ENCODE data around the gene COPA.
"Not testable (repeated sequence)": the region's sequence is repeated elsewhere in the genome, so short reads cannot be mapped to it uniquely, and the experiment has no call there.

COPA gene

DNA sequence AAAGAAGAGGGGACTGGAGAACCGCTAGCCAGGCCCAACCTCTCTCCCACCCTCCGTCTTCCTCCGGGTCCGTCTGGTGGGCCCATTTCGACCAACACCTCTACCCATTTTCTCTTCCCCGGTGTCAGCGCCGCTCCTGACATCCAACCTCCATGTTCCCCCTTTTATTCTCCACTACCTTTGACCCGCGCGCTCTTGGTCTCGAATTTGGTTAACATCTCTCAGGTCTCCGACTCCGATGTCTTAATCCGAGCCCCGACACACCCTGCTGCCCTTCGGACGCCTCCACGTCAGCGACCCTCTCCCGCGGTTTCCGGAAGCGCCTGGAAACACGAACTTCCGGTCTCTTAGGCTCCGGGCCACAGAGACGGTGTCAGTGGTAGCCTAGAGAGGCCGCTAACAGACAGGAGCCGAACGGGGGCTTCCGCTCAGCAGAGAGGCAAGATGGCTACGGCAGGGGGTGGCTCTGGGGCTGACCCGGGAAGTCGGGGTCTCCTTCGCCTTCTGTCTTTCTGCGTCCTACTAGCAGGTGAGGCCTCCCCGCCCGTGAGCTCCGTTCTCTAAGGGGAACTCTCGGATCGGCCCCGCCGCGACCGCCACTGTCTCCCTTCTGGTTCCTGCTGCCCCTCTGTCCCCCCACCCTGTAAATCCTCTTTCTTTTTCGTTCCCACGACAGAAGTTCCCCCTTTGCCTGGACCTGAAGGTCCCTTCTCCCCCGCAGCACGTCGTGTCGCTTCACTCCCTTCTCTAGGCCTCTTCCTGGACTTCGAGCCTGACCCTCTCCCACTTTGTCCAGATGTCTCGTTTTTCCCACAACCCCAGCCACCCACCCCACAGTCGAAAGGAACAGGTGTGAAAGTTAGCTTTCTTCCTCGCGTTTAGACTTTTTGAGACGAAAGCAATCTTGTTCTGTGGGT is at the start of gene COPA, which contains the start of gene NCSTN:
TSS of gene COPA (minus strand) at position 298 of the 917 bp plus-strand sequence. CDS start at position 218, 80 bp downstream.
TSS of gene NCSTN (plus strand) at position 431 of the 917 bp plus-strand sequence. CDS start at position 445, 14 bp downstream.
- DNase-seq (ENCODE audit: low read depth in 2 of 2): peak; percentile 64 to 78

DNA sequence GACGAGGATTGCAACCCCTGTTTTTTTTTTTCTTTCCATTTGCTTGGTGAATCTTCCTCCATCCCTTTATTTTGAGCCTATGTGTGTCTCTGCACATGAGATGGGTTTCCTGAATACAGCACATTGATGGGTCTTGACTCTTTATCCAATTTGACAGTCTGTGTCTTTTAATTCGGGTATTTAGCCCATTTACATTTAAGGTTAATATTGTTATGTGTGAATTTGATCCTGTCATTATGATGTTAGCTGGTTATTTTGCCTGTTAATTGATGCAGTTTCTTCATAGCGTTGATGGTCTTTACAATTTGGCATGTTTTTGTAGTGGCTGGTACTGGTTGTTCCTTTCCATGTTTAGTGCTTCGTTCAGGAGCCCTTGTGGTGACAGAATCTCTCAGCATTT is 45.4 kb upstream of the COPA start:
- DNase-seq (ENCODE audit: low read depth in 2 of 2): not testable (repeated sequence)

- not testable (repeated sequence) for DNase-seq (ENCODE audit: low read depth in 2 of 2)
Measured at GRCh38 chr1:160384812-160385211, 41.8 kb upstream of the COPA start.

- no peak for DNase-seq (ENCODE audit: low read depth in 2 of 2)
Measured at GRCh38 chr1:160377585-160378206, 34.6 kb upstream of the COPA start.

DNA sequence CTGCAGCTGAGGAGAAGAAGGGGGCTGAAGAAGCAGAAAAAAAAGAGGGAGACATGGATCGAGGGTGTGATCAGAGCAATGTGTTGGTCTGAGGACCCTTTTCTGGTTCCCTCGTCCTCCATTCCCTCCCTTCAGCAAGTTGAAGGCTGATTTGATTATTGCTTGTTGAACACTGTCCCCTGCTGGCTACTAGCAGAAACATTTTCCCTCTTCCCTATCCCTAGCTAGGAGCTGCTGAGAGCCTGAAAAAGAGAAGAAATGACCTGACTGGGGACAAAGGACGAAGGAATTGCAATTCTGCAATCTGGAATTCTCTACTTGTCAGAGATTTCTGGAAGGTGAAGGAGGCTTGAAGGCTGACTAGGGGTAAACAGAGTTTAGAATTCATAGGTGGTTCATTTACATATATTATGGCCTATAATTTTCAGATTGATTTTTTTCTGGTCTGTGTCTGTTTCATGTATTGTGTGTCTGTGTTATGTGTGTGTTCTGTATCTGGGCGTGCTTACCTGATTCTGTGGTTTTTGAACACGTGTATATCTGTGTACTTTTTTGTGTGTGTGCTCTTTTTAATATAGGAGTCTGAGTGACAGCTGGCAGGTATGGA is 33.6 kb upstream of the COPA start:
- no peak for DNase-seq (ENCODE audit: low read depth in 2 of 2)

GRCh38 chr1:160375788-160376524 is 32.9 kb upstream of the COPA start:
- DNase-seq (ENCODE audit: low read depth in 2 of 2): no peak

DNA sequence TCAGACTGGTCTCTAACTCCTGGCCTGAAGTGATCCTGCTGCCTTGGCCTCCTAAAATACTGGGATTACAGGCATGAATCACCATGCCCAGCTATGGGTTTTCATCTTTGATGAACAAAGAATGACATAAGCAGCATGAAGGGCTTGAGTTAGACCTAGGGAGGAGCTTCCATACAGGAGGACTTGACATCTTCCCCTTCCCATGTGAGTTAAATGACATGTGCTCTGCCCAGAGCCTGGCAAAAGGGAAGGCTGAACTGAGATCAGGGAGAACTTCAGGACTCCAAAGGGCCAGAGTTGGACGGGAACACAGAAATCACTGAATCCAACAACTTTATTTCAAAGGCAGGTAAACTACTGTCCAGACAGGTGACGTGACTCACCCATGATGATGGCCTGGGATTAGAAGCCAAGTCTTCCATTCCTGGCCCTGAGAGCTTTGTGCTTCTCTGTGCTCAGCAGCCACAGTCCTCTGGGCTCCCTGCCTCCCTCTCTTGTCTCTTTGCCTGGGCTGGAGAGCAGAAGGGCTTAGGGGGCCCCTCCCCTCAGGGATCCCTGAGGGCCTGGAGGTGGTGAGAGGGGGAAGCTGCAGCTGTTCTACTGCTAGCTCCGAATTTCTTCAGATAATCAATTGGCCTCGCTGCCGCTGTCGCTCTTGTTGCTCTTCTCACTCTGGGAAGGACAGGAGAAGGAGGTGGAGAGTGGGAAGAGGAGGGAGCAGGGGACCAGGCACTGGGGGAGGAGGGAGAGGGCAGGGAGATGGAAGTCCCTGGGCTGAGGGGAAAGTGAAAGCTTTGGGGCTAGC is 31.5 kb upstream of the COPA start:
- DNase-seq (ENCODE audit: low read depth in 2 of 2): no peak

DNA sequence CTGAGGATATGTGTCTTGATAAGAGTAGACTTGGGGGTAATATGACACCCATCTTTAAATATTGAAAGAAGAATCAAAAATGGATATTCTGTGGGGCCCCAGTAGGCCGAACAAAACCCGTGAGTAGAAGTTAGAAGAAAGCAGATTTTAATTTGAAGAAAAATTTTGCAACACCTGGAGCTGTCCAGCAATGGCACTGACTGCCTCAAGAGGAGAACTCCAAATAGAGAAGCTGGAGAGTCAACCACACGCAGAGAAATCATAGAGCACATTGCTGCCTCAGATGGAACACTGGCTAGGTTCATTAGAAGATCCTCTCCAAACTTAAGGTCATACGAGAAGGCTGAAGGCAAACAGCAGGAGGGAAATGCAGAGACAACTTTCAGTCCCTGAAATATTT is 30.6 kb upstream of the COPA start:
- no peak for DNase-seq (ENCODE audit: low read depth in 2 of 2)

- no peak for DNase-seq (ENCODE audit: low read depth in 2 of 2)
Measured at GRCh38 chr1:160371756-160372155, 28.7 kb upstream of the COPA start.

- no peak for DNase-seq (ENCODE audit: low read depth in 2 of 2)
Measured at GRCh38 chr1:160371346-160371631, 28.2 kb upstream of the COPA start.

GRCh38 chr1:160370561-160371345 is 27.7 kb upstream of the COPA start:
- no peak for DNase-seq (ENCODE audit: low read depth in 2 of 2)

DNA sequence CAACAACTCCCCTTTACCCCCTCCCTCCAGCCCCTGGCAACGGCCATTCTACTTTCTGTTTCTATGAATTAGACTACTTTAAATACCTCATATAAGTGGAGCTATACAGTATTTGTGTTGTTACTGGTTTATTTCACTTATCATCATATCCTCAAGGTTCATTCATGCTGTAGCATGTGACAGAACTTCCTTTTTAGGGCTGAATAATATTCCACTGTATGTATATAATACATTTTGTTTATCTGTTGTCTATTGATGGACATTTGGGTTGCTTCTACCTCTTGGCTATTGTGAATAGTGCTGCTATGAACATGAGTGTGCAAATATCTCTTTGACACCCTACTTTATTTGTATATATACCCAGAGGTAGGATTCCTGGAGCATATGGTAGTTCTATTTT is 26.0 kb upstream of the COPA start:
- no peak for DNase-seq (ENCODE audit: low read depth in 2 of 2)

DNA sequence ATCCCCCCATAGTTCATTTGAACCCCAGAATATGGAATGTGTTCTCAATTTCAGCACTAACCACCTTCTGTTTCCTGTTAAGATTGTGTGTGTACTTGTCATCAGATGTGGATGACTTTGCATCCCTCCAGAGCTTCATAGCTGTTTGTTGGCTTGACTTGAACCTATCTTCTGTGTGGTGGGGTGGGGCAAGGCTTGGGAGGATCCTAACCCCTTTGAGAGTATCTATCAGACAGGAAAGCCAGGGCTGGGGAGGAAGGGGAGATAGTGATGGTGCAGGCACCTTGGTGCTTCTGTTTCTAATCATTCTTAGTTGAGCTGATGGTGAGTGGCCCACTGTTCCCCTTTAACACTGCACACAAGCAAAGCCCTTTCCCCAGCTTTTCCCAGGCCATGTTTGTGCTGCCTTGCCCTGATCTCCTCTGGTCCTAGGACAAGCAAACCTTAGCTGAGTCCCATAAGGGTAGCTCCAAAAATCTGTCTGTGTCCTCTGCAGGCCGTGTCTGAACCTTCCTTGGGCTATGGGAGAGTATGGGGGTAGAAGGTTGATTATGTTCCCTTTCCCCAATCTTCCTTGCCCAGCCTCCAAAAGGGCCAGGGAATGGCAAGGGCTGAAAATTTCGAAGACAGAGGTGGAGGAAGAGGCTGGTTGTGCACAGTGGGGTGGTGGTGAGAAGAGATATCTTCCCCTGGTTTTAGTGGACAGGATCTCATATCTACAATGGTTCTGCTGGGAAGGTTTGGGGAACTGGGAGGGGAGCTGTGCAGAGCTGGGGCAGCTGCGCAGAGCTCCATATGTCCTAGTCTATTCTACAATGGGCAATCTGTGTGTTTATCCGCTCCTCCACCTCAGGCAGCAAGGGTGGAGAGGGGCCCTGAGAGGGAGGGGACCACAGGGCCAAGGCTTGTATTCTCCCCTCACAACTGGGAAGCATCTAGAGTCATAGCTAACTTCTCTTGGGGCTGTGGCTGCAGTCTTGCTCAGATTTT is 25.2 kb upstream of the COPA start:
- DNase-seq (ENCODE audit: low read depth in 2 of 2): no peak

GRCh38 chr1:160367516-160367900 is 24.5 kb upstream of the COPA start:
- DNase-seq (ENCODE audit: low read depth in 2 of 2): no peak

GRCh38 chr1:160366731-160367515 is 23.9 kb upstream of the COPA start, which contains the start of gene NHLH1:
TSS of gene NHLH1 (plus strand) at chr1:160367071. CDS start at chr1:160370732, 3,661 bp downstream.
- DNase-seq (ENCODE audit: low read depth in 2 of 2): no peak

GRCh38 chr1:160365325-160365724 is 22.3 kb upstream of the COPA start:
- DNase-seq (ENCODE audit: low read depth in 2 of 2): no peak

DNA sequence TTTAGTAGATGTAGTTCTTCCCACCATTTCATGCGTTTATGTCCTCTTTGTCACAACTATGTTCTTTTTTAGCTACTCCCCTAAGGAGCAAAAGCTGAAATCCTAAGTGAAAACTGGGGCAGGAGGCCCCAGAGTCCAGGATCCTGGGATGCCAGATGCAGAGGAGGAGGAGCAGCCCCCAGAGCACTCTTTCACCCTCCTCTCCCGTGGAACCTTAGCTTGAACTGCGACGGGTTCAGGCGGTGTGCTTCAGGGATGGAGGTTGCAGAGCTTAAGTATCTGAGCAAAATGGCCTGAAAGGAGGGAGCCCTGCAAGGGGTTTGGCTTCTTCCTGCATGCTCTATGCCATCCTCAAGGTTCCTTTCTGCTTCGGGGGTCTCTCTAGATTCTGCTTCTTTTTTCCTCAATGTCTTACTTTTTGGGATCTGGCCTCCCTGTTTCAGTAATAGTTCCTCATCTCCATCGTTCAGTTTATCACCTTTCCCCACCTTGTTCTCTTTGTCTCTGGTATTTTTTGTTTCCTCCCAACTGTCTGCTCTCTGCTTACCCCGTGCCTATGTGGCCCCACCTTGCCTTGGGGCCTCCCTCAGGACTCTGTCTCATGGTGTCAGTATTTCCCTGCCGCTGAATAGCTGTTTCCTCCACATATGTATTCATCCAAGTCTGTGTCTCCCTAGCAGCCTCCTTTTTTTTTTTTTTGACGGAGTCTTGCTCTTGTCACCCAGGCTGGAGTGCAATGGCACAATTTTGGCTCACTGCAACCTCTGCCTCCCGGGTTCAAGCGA is 21.1 kb upstream of the COPA start:
- DNase-seq (ENCODE audit: low read depth in 2 of 2): no peak

All from stimulated activated CD4-positive, alpha-beta T cell treated with anti-CD3 and anti-CD28 coated beads, Interleukin-1b, Interleukin-23, amount 100 ng/mL, for 1 hour (primary cell).